Dedifferentiated amniotic fluid mesenchymal stem cell (primary cell): ENCODE measurements around the gene RSL24D1.

Experiments used
- DNase-seq: peaks from one replicate; pipeline ENCODE4 v3.0.0-alpha.2; 2016; ENCODE audit errors: extremely low spot score

Gene RSL24D1

GRCh38 chr15:55196458-55197361 is at the start of gene RSL24D1:
Gene RSL24D1, minus strand, starts transcription at chr15:55196941. Its CDS starts 51 bp downstream, at chr15:55196890.
- peak; percentile 99 for DNase-seq

- DNase-seq: no peak
These were observed 48.3 kb upstream of the RSL24D1 start for GRCh38 chr15:55245059-55245458.

- DNase-seq: no peak
These were observed 45.1 kb upstream of the RSL24D1 start for GRCh38 chr15:55241891-55242290.

GRCh38 chr15:55241186-55241585 is 44.4 kb upstream of the RSL24D1 start:
- no peak for DNase-seq

GRCh38 chr15:55240125-55240760 is 43.5 kb upstream of the RSL24D1 start:
- DNase-seq: no peak

GRCh38 chr15:55239440-55240124 is 42.8 kb upstream of the RSL24D1 start:
- no peak for DNase-seq

GRCh38 chr15:55238877-55239276 is 42.1 kb upstream of the RSL24D1 start:
- no peak for DNase-seq

- no peak for DNase-seq
These were observed 40.7 kb upstream of the RSL24D1 start for GRCh38 chr15:55237219-55238130.

GRCh38 chr15:55235546-55236036 is 38.9 kb upstream of the RSL24D1 start:
- no peak for DNase-seq

GRCh38 chr15:55234800-55235104 is 38.0 kb upstream of the RSL24D1 start:
- DNase-seq: no peak

- DNase-seq: no peak
These were observed 37.5 kb upstream of the RSL24D1 start for GRCh38 chr15:55234104-55234799.

GRCh38 chr15:55231455-55231854 is 34.7 kb upstream of the RSL24D1 start:
- no peak for DNase-seq

- DNase-seq: no peak
These were observed 34.2 kb upstream of the RSL24D1 start for GRCh38 chr15:55230953-55231352.

- no peak for DNase-seq
These were observed 33.4 kb upstream of the RSL24D1 start for GRCh38 chr15:55230051-55230670.

- no peak for DNase-seq
These were observed 29.4 kb upstream of the RSL24D1 start for GRCh38 chr15:55226127-55226526.

GRCh38 chr15:55224892-55225291 is 28.2 kb upstream of the RSL24D1 start:
- no peak for DNase-seq

- no peak for DNase-seq
These were observed 25.8 kb upstream of the RSL24D1 start for GRCh38 chr15:55222588-55222987.

GRCh38 chr15:55221090-55222011 is 24.6 kb upstream of the RSL24D1 start:
- peak; percentile 93 for DNase-seq

GRCh38 chr15:55220606-55221005 is 23.9 kb upstream of the RSL24D1 start:
- DNase-seq: no peak
